HCT116 (cell line): ENCODE measurements around the gene ALOX5AP.

Experiments used
- CEBPB ChIP-seq: IDR thresholded peaks from 2 replicates; pipeline ENCODE4 v1.6.1; 2012; ENCODE audit warnings: low read depth
- ELF1 ChIP-seq: IDR thresholded peaks from 2 replicates; pipeline ENCODE4 v1.6.1; 2012; ENCODE audit warnings: low read depth, borderline replicate concordance
- EZH2 ChIP-seq: fragments of 200-600 bp; sonication (generic); IDR thresholded peaks from 2 replicates; pipeline ENCODE4 v1.6.1; 2017; ENCODE audit warnings: antibody characterized with exemption, mixed run types
- EZH2phosphoT487 ChIP-seq: fragments of 200-600 bp; IDR thresholded peaks from 2 replicates; pipeline ENCODE4 v1.6.1; 2018; ENCODE audit warnings: antibody characterized with exemption, borderline replicate concordance
- POLR2A ChIP-seq: IDR thresholded peaks from 2 replicates; pipeline ENCODE4 v1.7.0; 2011; ENCODE audit warnings: borderline replicate concordance; ENCODE audit not compliant: insufficient read depth, insufficient read length; ENCODE audit errors: extremely low read depth
- POLR2AphosphoS5 ChIP-seq: IDR thresholded peaks from 2 replicates; pipeline ENCODE4 v1.6.1; 2011; ENCODE audit warnings: mild to moderate bottlenecking, low read depth, low read length, moderate library complexity
- REST ChIP-seq: IDR thresholded peaks from 2 replicates; pipeline ENCODE4 v1.6.1; 2012; ENCODE audit warnings: low read depth
- SIN3A ChIP-seq: IDR thresholded peaks from 2 replicates; pipeline ENCODE4 v1.6.1; 2012; ENCODE audit warnings: low read depth
- SP1 ChIP-seq: IDR thresholded peaks from 2 replicates; pipeline ENCODE4 v1.6.1; 2012; ENCODE audit warnings: low read depth
- TCF7L2 ChIP-seq: IDR thresholded peaks from 2 replicates; pipeline ENCODE4 v1.7.0; 2011; ENCODE audit warnings: borderline replicate concordance, inconsistent platforms; ENCODE audit not compliant: insufficient read depth, insufficient read length; ENCODE audit errors: extremely low read depth
- ZFX ChIP-seq: fragments of 450-650 bp; IDR thresholded peaks from 2 replicates; pipeline ENCODE4 v1.6.1; 2017
- ZNF274 ChIP-seq: fragments of 200-500 bp; sonication (Bioruptor generic); IDR thresholded peaks from 2 replicates; pipeline ENCODE4 v1.6.1; 2014; ENCODE audit warnings: mild to moderate bottlenecking, low read depth, low read length, inconsistent platforms
- TF ChIP-seq, protein P1 (sequence below), 3 experiments: fragments of 200-600 bp in 1 of 3; sonication (generic) in 1 of 3; IDR thresholded peaks in 2 of 3; conservative IDR thresholded peaks in 1 of 3; 2 replicates each; pipeline ENCODE4 v1.5.1; 2012 to 2017; ENCODE audit warnings: low read depth in 2 of 3, low read length in 2 of 3, antibody characterized with exemption in 1 of 3, borderline replicate concordance in 1 of 3, control low read depth in 1 of 3, mild to moderate bottlenecking in 1 of 3, mixed read lengths in 1 of 3, mixed run types in 1 of 3, moderate library complexity in 1 of 3; ENCODE audit not compliant: insufficient read depth in 1 of 3
- TF ChIP-seq, protein P2 (sequence below): IDR thresholded peaks from 2 replicates; pipeline ENCODE4 v1.6.1; 2011; ENCODE audit warnings: mild to moderate bottlenecking, low read length, moderate library complexity; ENCODE audit not compliant: insufficient replicate concordance; ENCODE audit errors: extremely low read depth

GRCh38 chr13:30739237-30739528 lies 3.8 kb downstream of the ALOX5AP start:
- TF ChIP-seq EZH2 (no peak), TCF7L2 (no peak), ELF1 (no peak), ZFX (no peak), CEBPB (no peak), EZH2phosphoT487 (no peak), ZNF274 (no peak), SP1 (no peak), POLR2A (no peak), REST (no peak), SIN3A (no peak), POLR2AphosphoS5 (no peak)
- TF ChIP-seq, protein P1, sequence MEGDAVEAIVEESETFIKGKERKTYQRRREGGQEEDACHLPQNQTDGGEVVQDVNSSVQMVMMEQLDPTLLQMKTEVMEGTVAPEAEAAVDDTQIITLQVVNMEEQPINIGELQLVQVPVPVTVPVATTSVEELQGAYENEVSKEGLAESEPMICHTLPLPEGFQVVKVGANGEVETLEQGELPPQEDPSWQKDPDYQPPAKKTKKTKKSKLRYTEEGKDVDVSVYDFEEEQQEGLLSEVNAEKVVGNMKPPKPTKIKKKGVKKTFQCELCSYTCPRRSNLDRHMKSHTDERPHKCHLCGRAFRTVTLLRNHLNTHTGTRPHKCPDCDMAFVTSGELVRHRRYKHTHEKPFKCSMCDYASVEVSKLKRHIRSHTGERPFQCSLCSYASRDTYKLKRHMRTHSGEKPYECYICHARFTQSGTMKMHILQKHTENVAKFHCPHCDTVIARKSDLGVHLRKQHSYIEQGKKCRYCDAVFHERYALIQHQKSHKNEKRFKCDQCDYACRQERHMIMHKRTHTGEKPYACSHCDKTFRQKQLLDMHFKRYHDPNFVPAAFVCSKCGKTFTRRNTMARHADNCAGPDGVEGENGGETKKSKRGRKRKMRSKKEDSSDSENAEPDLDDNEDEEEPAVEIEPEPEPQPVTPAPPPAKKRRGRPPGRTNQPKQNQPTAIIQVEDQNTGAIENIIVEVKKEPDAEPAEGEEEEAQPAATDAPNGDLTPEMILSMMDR (IDR thresholded peaks at IDR 0.05 in 2 of 3, conservative IDR thresholded peaks at IDR 0.05 in 1 of 3; ENCODE audit: borderline replicate concordance in 1 of 3, insufficient read depth in 1 of 3, low read depth in 2 of 3, low read length in 2 of 3), result no peak
- TF ChIP-seq, protein P2, sequence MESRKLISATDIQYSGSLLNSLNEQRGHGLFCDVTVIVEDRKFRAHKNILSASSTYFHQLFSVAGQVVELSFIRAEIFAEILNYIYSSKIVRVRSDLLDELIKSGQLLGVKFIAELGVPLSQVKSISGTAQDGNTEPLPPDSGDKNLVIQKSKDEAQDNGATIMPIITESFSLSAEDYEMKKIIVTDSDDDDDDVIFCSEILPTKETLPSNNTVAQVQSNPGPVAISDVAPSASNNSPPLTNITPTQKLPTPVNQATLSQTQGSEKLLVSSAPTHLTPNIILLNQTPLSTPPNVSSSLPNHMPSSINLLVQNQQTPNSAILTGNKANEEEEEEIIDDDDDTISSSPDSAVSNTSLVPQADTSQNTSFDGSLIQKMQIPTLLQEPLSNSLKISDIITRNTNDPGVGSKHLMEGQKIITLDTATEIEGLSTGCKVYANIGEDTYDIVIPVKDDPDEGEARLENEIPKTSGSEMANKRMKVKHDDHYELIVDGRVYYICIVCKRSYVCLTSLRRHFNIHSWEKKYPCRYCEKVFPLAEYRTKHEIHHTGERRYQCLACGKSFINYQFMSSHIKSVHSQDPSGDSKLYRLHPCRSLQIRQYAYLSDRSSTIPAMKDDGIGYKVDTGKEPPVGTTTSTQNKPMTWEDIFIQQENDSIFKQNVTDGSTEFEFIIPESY, result no peak
